ENCODE results near the gene MRPL51.

Gene MRPL51

DNA sequence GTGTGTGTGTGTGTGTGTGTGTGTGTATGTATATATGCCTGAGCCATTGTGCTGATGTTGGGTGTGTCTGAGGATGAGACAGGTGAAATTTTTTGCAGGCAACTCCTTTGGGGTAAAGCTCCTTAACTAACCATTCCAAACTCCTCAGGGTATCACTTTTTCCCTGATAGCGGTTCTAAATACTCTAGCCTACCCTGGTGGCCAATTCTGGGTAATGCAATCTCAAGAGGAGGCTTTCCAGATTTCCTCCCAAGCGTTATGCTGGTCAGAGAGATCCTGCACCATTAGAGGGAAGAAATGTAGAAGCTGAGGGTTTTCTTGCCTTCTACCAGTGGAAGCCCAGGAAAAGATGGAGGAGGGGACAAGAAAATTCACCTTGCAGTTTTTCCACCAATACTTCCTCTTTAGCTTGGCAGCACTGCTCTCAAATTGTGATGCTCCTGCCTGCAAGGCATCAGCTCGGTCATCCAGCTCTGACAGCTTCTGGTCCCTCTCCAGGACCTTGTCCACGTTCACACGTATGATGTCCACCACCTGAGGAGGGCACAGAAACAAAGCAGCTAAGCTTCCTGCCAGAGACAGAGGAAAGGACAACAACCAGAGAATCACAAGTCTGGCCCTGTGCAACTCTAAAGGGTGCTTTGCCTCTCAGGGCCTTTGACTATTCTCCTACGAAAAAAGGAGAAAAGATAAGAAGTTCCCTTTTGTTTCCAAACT, 27.4 kb downstream of the MRPL51 start:
- ATAC-seq (ENCODE audit: low read depth): no peak
- Mint-ChIP-seq H3K4me1 (peaks cover 75% of the 10 kb centered on the region), H3K27me3 (no peaks in the 10 kb centered on the region), H3K27ac (peak overlapping the region; percentile 67), H3K9me3 (no peaks in the 10 kb centered on the region), H3K36me3 (peaks cover 39% of the 10 kb centered on the region), H3K4me3 (peak overlapping the region; percentile 19)
- DNase-seq (ENCODE audit: low spot score in 2 of 2): peak in 1 of 2 donors; percentile 52

DNA sequence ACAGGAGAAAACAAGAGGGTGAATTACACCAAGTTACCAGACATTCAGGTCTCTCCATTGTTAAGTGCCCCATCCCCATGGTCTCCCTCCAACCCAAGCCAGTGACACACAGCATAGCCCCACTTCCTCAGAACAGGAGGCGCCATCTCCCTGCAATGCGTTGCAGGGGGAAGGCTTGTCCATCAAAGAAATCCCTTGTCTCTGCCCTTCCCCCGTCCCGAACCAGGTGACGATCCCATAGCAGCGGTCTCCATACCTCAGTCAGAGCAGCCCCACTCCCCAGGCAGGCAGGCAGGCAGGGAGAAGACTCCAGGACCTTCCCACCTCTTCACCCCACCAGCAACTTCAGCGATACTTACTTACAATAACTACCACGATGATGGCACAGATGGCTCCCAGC, 28.5 kb downstream of the MRPL51 start:
- Mint-ChIP-seq H3K9me3 (no peaks in the 10 kb centered on the region), H3K36me3 (peaks cover 39% of the 10 kb centered on the region), H3K4me3 (no peak overlapping the region), H3K4me1 (peaks cover 74% of the 10 kb centered on the region), H3K27ac (peak overlapping the region; percentile 96), H3K27me3 (no peaks in the 10 kb centered on the region)
- DNase-seq (ENCODE audit: low spot score in 2 of 2) (no peak), ATAC-seq (ENCODE audit: low read depth) (no peak)

DNA sequence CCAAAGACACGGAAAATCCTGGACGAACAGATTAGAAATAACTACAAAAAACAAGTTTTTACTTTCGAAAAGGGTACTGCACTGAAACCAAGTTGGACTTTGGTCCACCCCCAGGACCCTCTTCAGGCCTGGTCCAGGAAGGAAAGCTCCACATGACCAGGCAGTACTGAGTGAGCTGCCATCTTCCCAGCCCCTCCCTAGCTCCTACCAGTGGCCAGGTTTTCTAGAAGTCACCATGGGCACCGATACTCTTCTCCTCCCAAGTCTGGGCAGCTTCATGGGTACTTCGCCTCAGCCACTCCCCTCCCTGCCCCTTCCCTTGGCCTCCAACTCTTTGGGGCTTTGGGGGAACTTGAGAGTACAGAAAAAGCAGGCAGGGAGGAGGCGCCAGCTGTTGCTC, 29.2 kb downstream of the MRPL51 start:
- peaks cover 73% of the 10 kb centered on the region for H3K4me1 Mint-ChIP-seq
- peaks cover 43% of the 10 kb centered on the region for H3K36me3 Mint-ChIP-seq
- no peak overlapping the region for H3K4me3 Mint-ChIP-seq
- H3K27ac Mint-ChIP-seq: peak overlapping the region; percentile 96
- DNase-seq (ENCODE audit: low spot score in 2 of 2) (no peak), ATAC-seq (ENCODE audit: low read depth) (no peak)
- no peaks in the 10 kb centered on the region for H3K27me3 Mint-ChIP-seq
- H3K9me3 Mint-ChIP-seq: no peaks in the 10 kb centered on the region

GRCh38 chr12:6463216-6463615, 29.8 kb downstream of the MRPL51 start:
- no peak for ATAC-seq (ENCODE audit: low read depth)
- H3K4me1 Mint-ChIP-seq: peaks cover 72% of the 10 kb centered on the region
- H3K9me3 Mint-ChIP-seq: no peaks in the 10 kb centered on the region
- peak overlapping the region; percentile 6 for H3K4me3 Mint-ChIP-seq
- H3K27me3 Mint-ChIP-seq: no peaks in the 10 kb centered on the region
- no peak for DNase-seq (ENCODE audit: low spot score in 2 of 2)
- peak overlapping the region; percentile 96 for H3K27ac Mint-ChIP-seq
- peaks cover 49% of the 10 kb centered on the region for H3K36me3 Mint-ChIP-seq

DNA sequence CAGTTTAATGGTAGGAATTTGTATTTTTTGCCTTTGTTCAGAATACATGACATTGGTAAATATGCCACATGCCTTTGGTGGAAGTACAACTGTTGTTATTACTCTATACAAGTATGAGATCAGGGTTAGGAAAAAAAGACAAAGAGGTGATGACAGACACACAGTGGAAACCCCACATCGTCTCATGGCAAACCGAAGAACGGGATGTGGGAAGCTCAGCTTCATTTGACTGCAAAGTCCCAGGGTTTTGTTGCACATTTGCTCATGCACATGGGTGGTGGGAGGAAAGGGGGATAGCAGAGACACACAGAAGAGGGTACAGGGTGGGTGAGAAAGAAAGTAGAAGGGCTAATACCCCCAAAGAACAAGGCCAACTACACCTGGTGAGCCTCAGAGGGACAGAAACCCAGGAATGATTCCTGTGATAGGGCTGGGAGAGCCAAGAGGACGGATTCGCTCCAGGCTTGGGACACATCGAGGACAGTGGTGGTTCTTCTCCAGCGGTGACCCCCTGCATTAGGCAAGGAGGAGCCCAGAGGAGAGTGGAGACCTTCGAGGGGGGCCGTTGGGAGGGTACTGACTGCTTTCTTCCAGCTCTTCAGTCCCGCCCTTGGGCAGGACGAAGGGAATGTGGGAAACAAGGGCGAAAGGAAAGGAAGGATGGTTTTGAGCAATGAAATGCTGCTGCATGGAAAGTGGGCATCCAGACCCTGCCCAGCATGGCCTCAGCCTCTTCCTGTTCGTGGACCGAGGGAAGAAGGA, 30.6 kb downstream of the MRPL51 start:
- H3K27ac Mint-ChIP-seq: peak overlapping the region; percentile 96
- ATAC-seq (ENCODE audit: low read depth) (no peak), DNase-seq (ENCODE audit: low spot score in 2 of 2) (no peak)
- H3K27me3 Mint-ChIP-seq: no peaks in the 10 kb centered on the region
- H3K36me3 Mint-ChIP-seq: peaks cover 51% of the 10 kb centered on the region
- peak overlapping the region; percentile 58 for H3K4me3 Mint-ChIP-seq
- H3K9me3 Mint-ChIP-seq: no peaks in the 10 kb centered on the region
- H3K4me1 Mint-ChIP-seq: peaks cover 69% of the 10 kb centered on the region

GRCh38 chr12:6461401-6462233, 31.4 kb downstream of the MRPL51 start:
- peaks cover 66% of the 10 kb centered on the region for H3K4me1 Mint-ChIP-seq
- peak; percentile 93 for ATAC-seq (ENCODE audit: low read depth)
- H3K36me3 Mint-ChIP-seq: peaks cover 48% of the 10 kb centered on the region
- H3K4me3 Mint-ChIP-seq: peak overlapping the region; percentile 66
- no peaks in the 10 kb centered on the region for H3K27me3 Mint-ChIP-seq
- DNase-seq (ENCODE audit: low spot score in 2 of 2): peak; percentile 70 to 76
- no peaks in the 10 kb centered on the region for H3K9me3 Mint-ChIP-seq
- peak overlapping the region; percentile 96 for H3K27ac Mint-ChIP-seq

- no peaks in the 10 kb centered on the region for H3K9me3 Mint-ChIP-seq
- H3K36me3 Mint-ChIP-seq: peaks cover 46% of the 10 kb centered on the region
- peak overlapping the region; percentile 66 for H3K4me3 Mint-ChIP-seq
- DNase-seq (ENCODE audit: low spot score in 2 of 2): no peak
- ATAC-seq (ENCODE audit: low read depth): no peak
- no peaks in the 10 kb centered on the region for H3K27me3 Mint-ChIP-seq
- peaks cover 62% of the 10 kb centered on the region for H3K4me1 Mint-ChIP-seq
- peak overlapping the region; percentile 96 for H3K27ac Mint-ChIP-seq
Measured at GRCh38 chr12:6460751-6461371, 32.2 kb downstream of the MRPL51 start.

DNA sequence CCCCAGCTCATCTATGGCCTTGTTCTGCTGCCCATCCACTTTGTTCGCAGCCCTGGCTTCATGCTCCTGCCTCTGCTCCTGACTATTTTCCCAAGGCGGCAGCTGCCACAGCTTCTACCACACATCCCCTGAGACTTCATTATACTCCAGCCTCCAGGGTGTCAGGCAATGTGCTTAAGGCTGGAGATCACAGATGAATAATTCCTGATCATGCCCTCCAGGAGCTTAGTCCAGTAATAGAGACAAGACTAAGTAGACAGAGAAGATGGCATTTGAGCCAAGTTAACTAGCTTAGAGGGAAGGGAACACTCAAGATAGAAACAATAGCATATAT, 34.1 kb downstream of the MRPL51 start:
- Mint-ChIP-seq H3K4me1 (peaks cover 51% of the 10 kb centered on the region), H3K27ac (peak overlapping the region; percentile 84), H3K27me3 (no peaks in the 10 kb centered on the region), H3K4me3 (no peak overlapping the region), H3K9me3 (no peaks in the 10 kb centered on the region), H3K36me3 (peaks cover 39% of the 10 kb centered on the region)
- DNase-seq (ENCODE audit: low spot score in 2 of 2): no peak
- no peak for ATAC-seq (ENCODE audit: low read depth)

GRCh38 chr12:6458281-6459003, 34.6 kb downstream of the MRPL51 start:
- peaks cover 53% of the 10 kb centered on the region for H3K4me1 Mint-ChIP-seq
- no peaks in the 10 kb centered on the region for H3K27me3 Mint-ChIP-seq
- H3K4me3 Mint-ChIP-seq: no peak overlapping the region
- DNase-seq (ENCODE audit: low spot score in 2 of 2) (no peak), ATAC-seq (ENCODE audit: low read depth) (no peak)
- H3K36me3 Mint-ChIP-seq: peaks cover 36% of the 10 kb centered on the region
- peak overlapping the region; percentile 84 for H3K27ac Mint-ChIP-seq
- H3K9me3 Mint-ChIP-seq: no peaks in the 10 kb centered on the region

GRCh38 chr12:6457220-6457945, 35.7 kb downstream of the MRPL51 start:
- no peak overlapping the region for H3K4me3 Mint-ChIP-seq
- H3K27me3 Mint-ChIP-seq: no peaks in the 10 kb centered on the region
- DNase-seq (ENCODE audit: low spot score in 2 of 2) (no peak), ATAC-seq (ENCODE audit: low read depth) (no peak)
- H3K27ac Mint-ChIP-seq: peak overlapping the region; percentile 82
- H3K9me3 Mint-ChIP-seq: no peaks in the 10 kb centered on the region
- H3K36me3 Mint-ChIP-seq: peaks cover 32% of the 10 kb centered on the region
- H3K4me1 Mint-ChIP-seq: peaks cover 51% of the 10 kb centered on the region

DNA sequence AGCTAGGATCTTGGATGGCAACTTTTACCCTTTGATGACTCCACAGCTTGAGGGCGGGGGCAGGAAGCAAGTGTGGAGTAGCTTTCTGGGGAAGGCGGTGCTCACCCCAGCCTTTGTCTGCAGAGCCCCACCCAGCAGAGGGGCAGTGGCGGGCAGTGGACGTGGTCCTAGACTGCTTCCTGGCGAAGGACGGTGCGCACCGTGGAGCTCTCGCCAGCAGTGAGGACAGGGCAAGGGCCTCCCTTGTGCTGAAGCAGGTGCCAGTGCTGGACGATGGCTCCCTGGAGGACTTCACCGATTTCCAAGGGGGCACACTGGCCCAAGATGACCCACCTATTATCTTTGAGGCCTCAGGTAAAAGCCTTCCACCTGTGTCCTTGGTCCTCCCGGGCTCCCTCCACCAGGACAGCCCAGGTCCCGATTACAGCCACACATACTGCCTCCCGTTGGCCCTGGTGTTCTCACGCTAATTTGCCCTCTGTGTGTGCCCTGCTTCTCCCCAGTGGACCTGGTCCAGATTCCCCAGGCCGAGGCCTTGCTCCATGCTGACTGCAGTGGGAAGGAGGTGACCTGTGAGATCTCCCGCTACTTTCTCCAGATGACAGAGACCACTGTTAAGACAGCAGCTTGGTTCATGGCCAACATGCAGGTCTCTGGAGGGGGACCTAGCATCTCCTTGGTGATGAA, 40.0 kb downstream of the MRPL51 start:
- no peak for DNase-seq (ENCODE audit: low spot score in 2 of 2)
- no peak for ATAC-seq (ENCODE audit: low read depth)
- Mint-ChIP-seq H3K9me3 (no peaks in the 10 kb centered on the region), H3K27me3 (no peaks in the 10 kb centered on the region), H3K36me3 (peaks cover 26% of the 10 kb centered on the region), H3K4me3 (peak overlapping the region; percentile 91), H3K27ac (peak overlapping the region; percentile 97), H3K4me1 (peaks cover 39% of the 10 kb centered on the region)

DNA sequence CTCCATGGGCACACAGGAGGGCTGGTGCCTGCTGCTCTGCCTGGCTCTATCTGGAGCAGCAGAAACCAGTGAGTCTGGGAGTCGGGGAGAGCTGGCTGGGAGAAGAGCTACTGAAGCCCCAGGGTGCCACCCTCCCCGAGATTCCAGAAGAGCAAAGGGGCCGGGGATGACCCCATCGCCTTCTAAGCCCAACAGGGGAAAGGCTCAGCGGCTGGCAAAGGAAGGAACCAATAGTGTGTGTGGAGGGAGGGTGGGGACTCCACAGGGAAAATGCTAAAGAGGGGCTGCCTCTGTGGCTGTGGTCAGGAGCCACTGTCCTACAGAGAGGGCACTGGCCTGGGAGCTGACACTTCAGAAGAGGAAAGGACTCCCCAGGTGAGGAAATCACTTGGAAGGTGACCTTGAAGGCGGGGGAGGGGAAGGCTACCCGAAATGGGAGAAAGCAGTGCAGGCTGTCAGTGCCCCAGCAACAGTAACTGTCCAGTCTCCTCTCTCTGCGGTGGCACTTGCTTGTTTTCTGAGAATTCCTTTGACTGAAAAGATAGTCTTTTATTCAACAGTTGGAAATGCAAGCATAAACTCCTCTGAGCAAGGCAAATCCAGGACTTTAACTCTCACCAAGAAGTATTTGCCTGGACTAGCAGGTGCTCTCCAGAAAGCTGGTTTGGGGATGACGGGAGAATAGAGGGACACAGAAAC, 40.7 kb downstream of the MRPL51 start:
- Mint-ChIP-seq H3K4me1 (peaks cover 45% of the 10 kb centered on the region), H3K27ac (peak overlapping the region; percentile 97), H3K36me3 (peaks cover 30% of the 10 kb centered on the region), H3K4me3 (peak overlapping the region; percentile 91), H3K9me3 (no peaks in the 10 kb centered on the region), H3K27me3 (no peaks in the 10 kb centered on the region)
- ATAC-seq (ENCODE audit: low read depth): no peak
- DNase-seq (ENCODE audit: low spot score in 2 of 2): no peak

Data from memory B cell (primary cell).